GM12864 (cell line): Measurements from ENCODE around the gene LIX1.
"Not testable (repeated sequence)": the region's sequence is repeated elsewhere in the genome, so short reads cannot be mapped to it uniquely, and the experiment has no call there.

Experiments
- DNase-seq: peaks from one replicate; pipeline ENCODE4 v3.0.0-alpha.2; 2011; ENCODE audit warnings: low read depth
- H3K4me3 ChIP-seq: 2 replicates; pipeline ENCODE4 v1.5.1; 2011; ENCODE audit warnings: mild to moderate bottlenecking, low read depth, low read length, control low read depth
- TF ChIP-seq, protein P1 (sequence below): IDR thresholded peaks from 2 replicates; pipeline ENCODE4 v1.5.1; 2011; ENCODE audit warnings: low read depth, mild to moderate bottlenecking, moderate library complexity, low read length, control low read depth, inconsistent platforms; ENCODE audit errors: missing control alignments

LIX1 gene

GRCh38 chr5:97141539-97141938 is 872 bp downstream of the LIX1 start:
- TF ChIP-seq, protein P1, sequence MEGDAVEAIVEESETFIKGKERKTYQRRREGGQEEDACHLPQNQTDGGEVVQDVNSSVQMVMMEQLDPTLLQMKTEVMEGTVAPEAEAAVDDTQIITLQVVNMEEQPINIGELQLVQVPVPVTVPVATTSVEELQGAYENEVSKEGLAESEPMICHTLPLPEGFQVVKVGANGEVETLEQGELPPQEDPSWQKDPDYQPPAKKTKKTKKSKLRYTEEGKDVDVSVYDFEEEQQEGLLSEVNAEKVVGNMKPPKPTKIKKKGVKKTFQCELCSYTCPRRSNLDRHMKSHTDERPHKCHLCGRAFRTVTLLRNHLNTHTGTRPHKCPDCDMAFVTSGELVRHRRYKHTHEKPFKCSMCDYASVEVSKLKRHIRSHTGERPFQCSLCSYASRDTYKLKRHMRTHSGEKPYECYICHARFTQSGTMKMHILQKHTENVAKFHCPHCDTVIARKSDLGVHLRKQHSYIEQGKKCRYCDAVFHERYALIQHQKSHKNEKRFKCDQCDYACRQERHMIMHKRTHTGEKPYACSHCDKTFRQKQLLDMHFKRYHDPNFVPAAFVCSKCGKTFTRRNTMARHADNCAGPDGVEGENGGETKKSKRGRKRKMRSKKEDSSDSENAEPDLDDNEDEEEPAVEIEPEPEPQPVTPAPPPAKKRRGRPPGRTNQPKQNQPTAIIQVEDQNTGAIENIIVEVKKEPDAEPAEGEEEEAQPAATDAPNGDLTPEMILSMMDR: no peak
- no peak for DNase-seq
- no peak overlapping the region for H3K4me3 ChIP-seq

- TF ChIP-seq, protein P1: no peak
- no peak for DNase-seq
- no peak overlapping the region for H3K4me3 ChIP-seq
These were observed 1.4 kb downstream of the LIX1 start for GRCh38 chr5:97141031-97141430.

DNA sequence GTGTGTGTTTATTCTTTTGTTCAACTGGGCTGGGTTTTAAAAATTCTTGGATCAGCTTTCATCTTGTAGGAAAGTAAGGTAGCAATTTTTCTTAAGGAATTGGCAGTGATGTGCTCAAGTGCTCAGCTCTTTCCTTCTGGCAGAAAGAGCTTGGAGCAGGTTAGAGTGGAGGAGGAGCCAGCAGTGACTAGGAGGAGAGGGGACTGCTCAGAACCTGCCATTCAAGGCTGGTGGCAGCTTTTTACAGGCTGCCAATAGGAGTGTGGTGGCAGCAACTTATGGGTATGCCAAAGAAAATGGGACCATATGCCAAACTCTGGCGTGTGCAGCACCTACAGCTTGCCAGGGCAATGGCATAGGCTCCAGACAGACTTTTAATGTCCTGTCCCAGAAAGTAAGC is 2.2 kb downstream of the LIX1 start:
- not testable (repeated sequence) for DNase-seq, H3K4me3 ChIP-seq

DNA sequence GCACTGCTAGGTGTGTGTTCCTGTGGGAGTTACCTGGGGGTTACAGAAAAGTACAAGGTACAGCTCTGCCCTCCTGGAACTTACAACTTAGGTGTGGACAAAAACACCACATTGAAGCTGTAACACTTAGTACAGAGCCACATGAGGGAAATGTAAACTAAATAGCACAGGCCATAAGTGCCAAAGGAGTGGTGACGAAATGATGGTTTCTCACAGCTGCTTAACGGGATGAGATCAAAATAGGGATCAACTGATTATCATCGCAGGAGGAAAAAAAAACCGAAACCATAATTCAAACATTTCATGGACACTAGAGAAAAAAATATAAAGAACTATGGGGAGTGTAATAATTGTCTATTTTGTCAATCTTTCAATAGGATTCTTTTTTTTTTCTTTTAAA is 5.9 kb downstream of the LIX1 start:
- no peak overlapping the region for H3K4me3 ChIP-seq
- TF ChIP-seq, protein P1: no peak
- DNase-seq: no peak

DNA sequence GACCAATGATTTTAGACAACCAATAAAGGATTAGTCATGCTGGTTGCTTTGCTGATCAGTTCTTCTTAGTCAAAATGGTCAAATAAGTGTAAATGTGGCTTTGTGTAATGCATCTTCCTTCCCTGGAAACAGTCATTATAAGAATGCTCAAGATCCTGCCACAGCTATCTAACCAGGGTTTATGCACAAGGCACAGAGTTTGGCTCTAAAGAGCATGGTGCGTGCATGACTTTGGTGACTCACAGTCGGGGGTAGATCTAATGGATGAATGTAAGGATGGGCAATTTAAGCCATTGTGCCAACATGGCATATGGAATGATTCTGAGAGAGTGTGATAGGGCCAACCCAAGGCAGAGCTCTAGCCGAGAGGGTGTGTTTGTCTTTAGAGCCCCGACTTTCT is 6.5 kb downstream of the LIX1 start:
- H3K4me3 ChIP-seq: no peak overlapping the region
- DNase-seq: no peak
- TF ChIP-seq, protein P1: no peak

GRCh38 chr5:97134634-97135033 is 7.8 kb downstream of the LIX1 start:
- no peak for DNase-seq
- H3K4me3 ChIP-seq: no peak overlapping the region
- TF ChIP-seq, protein P1: no peak

DNA sequence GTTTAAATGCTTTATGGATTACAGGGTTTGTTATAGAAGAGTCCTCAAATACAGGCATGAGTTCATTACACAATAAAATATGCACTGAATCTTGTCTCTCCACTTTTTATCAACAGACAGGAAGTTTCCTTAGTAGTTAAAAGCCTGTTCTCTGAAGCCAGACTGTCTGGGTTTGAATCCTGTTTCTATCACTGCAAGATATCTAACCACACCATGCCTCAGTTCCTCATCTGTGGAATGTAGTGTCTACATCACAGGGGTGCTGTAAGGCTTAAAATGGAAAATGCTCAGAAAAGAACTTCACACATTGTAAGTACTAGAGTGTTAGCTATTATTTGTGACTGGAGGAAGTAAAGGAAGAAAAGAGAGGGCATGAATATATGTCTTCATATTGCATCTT is 9.3 kb downstream of the LIX1 start:
- DNase-seq: no peak
- TF ChIP-seq, protein P1: no peak
- H3K4me3 ChIP-seq: no peak overlapping the region

GRCh38 chr5:97131921-97132320 is 10.5 kb downstream of the LIX1 start:
- DNase-seq: no peak
- TF ChIP-seq, protein P1: no peak

More at GRCh38 chr5:97131921-97132320, 10.5 kb downstream of the LIX1 start:
- H3K4me3 ChIP-seq: no peak overlapping the region
